ENCODE data around the gene NR2C2AP. TPM values are rescaled to one million over a fixed set of nuclear protein-coding genes. Genes with fewer than 3 reads are reported as not detected.
"Not testable (repeated sequence)": the region's sequence is repeated elsewhere in the genome, so short reads cannot be mapped to it uniquely, and the experiment has no call there.

Gene NR2C2AP, protein sequence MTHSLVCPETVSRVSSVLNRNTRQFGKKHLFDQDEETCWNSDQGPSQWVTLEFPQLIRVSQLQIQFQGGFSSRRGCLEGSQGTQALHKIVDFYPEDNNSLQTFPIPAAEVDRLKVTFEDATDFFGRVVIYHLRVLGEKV
- 10 to 100 TPM in 4 of 5 donors, 1 to 10 TPM in 1; 9.4 to 14.9 (median 12.6) TPM for polyA plus RNA-seq (ENCODE audit: insufficient read depth in 1 of 5, insufficient read length in 5 of 5, low replicate concordance in 1 of 5)
- long read RNA-seq, donor 1, partial matches to known transcripts, result 0 of 4 reads
- long read RNA-seq, donor 1, other reads (novel, unspliced or antisense), result 0 of 4 reads
- long read RNA-seq, donor 2, partial matches to known transcripts, result 39 of 76 reads
- long read RNA-seq, donor 2, other reads (novel, unspliced or antisense), result 33 of 76 reads
- long read RNA-seq, donor 3, partial matches to known transcripts, result 0 of 3 reads
- long read RNA-seq, donor 3, other reads (novel, unspliced or antisense), result 0 of 3 reads
- long read RNA-seq, donor 4, partial matches to known transcripts, result 0 of 3 reads
- long read RNA-seq, donor 4, other reads (novel, unspliced or antisense), result 0 of 3 reads
- long read RNA-seq, donor 5, partial matches to known transcripts, result 0 of 6 reads
- long read RNA-seq, donor 5, other reads (novel, unspliced or antisense), result 0 of 6 reads
- long read RNA-seq, donor 6, partial matches to known transcripts, result 0 of 1 reads
- long read RNA-seq, donor 6, other reads (novel, unspliced or antisense), result 0 of 1 reads
- long read RNA-seq, donor 7, partial matches to known transcripts, result 0 of 1 reads
- long read RNA-seq, donor 7, other reads (novel, unspliced or antisense), result 0 of 1 reads
- long read RNA-seq, donor 8, partial matches to known transcripts, result 0 of 2 reads
- long read RNA-seq, donor 8, other reads (novel, unspliced or antisense), result 0 of 2 reads

DNA sequence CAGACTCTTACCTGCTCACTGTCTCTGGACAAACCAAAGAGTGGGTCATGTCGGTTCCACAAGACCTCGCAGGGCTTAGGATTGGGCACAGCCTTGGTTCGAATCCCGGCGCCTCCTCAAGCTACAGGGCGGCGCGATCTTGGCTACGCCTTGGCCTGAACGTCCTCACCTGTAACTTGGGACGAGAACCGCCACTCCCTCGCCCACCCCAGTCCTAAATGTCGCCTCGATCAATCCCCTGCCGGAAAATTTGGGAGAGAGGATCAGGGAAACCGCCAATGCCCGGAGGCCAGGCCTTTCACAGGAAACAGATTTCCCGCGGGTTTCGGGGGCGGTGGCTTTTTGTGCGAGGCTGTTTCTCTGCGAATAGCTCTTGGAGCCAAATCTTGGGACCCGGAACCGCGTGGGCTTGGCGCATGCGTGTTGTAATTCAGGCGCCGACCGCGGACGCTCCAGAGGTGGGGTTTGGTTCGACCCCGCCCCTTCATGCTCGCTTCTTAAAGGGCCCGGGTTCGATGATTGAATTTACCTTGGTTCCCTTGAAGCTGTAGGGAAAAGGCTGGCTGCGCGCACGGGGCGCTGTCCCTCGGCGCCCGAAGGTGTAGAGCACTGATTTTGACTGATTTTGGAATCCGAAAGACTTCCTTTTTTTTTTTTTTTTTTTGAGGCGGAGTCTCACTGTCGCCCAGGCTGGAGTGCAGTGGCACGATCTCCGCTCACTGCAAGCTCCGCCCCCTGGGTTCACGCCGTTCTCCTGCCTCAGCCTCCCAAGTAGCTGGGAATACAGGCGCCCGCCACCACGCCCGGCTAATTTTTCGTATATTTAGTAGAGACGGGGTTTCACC, at the start of gene NR2C2AP:
Gene NR2C2AP (minus strand): TSS at position 403 of the 845 bp plus-strand sequence. CDS start 354 bp downstream, at position 49.
- peak; percentile 85 to 86 for DNase-seq

DNA sequence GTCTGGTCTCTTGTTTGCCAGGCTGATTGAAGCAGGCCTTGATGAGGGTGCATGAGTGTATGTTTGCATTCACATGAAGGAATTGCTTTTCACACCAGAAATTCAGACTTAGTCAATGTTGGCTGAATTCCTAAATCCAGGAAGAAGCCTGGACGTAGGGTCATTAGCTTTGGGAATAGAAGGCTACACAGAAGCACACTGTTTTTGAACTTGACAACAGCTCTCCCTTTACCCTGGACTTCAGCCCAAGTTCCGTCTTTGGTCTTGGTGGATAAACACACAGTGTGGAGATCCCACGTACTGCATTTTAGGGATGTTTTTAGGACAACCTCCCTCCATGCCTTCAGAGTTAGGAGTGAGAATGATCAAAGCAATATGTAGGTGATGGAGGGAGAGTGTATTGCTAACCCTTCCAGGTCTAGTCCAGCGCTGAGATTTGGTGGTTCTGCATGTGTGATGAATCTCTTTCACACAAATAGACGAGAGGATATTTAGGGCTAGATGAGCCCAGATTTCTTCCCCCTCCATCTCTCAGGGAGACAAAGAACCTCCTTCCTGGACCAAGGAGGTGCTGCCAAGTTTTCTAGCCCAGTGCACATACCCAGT, 47.1 kb upstream of the NR2C2AP start:
- DNase-seq, result no peak

DNA sequence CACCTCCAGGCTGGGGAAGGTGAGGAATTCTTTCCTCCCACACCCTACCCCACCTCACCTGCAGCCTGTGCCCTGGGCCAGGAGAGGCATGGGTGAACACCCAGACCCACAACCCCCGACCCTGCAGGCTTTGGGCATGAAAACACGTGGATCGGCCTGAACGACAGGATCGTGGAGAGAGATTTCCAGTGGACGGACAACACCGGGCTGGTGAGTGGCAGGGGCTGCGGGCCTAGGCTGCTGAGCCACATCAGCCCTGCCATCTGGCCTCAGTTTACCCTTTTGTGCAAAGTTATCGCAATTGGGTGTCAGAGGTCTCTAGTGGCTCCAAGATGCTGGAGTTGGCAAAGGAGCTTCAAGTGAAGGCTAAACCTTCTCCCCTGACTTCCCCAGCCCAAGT, 37.3 kb upstream of the NR2C2AP start:
- no peak for DNase-seq

DNA sequence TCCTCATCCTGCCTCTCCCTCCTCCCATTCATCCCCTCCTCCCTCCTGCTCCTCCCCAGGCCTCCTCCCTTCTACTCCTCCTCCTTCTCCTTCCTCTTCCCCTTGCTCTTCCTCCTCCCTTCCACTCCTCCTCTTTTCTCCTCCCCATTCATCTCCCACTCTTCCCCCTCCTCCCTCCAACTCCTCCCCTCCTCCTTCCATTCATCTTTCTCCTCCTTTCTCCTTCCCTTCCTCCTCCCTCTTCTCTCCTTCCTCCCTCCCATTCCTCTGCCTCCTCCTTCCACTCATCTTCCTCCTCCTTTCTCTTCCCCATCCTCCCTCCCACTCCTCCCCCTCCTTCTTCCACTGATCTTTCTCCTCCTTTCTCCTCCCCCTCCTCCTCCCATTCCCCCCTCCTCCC, 36.5 kb upstream of the NR2C2AP start:
- DNase-seq, result no peak

DNA sequence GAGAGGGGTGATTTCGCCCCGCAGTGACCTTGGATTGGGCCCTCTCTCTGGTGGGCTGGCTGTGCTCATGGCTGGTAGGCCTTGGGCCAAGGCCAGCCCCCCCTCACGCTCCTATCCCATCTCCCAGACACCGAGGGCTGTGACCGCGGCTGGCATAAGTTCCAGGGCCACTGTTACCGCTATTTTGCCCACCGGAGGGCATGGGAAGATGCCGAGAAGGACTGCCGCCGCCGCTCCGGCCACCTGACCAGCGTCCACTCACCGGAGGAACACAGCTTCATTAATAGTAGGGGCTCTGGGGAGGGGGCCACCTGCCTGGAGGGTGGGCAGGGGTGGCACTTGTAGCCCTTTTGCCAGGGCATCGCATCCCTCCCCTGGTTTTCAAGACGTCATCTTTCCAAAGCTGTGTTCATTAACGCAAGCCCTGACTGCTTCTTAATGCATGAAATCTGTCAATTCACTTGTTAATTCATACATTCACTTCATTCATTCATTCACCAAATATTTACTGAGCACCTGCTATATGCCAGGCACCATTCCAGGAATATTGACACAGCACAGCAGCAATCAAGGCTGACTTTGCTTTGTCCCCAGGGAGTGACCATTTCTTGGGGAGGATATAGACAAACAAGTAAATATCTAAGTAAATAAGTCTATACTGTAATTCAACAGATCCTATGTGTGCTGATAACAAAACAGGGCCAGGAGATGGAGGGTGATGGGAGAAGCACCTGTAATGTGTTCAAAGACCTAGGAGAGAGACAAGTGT, 35.1 kb upstream of the NR2C2AP start:
- no peak for DNase-seq

DNA sequence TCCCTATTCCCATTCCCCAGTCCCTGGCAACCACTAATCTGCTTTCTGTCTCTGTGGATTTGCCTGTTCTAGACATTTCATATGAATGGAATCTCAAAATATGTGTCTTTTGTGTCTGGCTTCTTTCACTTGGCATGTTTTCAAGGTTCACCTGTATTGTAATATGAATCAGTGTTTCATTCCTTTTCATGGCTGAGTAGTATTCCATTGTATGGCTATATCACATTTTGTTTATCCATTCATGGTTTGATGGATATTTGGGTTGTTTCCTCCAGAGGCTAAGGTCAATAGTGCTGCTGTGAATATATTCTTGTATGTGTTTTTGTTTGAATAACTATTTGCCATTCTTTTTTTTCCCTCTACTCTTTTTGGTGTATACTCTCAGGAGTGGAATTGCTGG, 33.0 kb upstream of the NR2C2AP start:
- DNase-seq, result no peak

DNA sequence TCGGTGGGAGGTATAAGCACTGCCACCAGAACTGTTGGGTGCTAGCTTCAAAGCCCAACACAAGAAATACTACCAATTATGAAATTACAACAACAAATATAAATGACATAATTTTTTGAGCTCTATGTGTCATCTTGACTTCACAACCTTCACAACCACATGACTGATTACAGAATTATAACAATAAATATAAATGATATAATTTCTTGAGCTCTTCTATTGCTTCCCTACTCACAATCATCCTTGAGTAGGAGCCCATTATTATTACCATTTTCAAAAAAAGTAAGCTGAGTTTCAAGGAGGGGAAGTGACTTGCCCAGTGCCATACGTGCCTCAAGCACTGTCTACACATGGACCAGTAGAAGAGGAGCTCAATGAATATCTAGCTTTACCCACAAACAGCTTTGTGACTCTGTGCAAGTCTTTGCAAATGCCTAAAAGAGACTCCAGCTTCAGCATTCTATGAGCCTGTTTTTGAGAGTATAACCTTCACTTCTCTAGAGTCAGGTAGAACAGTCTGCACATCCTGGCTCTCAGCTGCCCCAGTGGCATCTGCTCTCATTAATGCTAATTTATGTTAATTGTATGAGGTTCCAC, 31.1 kb upstream of the NR2C2AP start:
- DNase-seq, result no peak

DNA sequence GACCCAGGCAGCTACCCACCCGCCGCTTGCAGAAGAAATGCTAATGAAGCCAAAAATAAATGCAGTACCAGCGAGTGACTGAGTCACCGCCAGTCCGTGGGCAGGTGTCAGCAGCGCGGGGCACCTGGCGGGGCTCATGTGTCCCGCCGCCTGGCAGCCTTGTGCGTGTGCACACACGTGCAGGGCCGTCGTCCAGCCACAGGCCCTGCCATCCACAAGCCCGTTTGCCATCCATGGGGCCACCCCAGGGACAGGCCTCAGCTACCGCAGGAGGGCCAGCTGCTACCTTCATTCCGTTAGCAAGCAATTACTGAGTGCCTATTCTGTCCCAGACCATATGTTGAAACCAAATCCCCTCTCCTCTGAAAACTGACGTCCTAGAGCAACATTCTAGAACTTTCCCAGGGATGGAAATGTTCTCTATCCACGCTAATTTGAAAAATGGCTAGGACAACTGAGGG, 29.1 kb upstream of the NR2C2AP start:
- DNase-seq, result no peak

DNA sequence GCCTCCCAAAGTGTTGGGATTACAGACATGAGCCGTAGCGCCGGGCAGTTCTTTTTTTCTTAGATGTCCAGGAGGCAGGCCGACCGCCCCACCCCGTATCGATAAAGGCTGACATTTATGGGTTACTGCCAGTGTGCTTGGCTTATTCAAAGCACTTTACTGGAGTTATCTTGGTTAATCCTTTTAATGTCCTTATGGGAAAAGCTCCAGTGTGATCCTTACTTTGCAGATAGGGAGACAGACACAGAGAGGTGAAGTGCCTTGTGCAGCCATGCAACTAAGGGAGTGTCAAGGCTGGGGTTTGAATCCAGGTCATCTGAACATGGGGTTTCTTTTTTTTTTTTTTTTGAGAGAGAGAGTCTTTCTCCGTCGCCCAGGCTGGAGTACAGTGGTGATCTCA, 27.8 kb upstream of the NR2C2AP start:
- no peak for DNase-seq

DNA sequence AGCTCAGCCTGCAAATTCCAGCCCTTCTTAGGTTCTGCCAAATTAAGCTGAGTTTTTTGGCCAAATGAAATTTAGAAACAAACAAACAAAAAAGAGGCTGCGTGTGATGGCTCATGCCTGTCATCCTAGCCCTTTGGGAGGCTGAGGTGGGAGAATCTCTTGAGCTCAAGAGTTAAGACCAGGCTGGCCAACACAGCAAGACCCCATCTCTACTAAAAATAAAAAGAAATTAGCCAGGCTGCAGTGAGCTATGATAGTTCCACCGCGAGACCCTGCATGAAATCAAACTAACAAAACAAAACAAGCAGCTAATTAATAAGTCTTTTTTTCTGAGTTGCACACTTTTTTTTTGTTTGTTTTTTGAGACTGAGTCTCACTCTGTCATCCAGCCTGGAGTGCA, 26.5 kb upstream of the NR2C2AP start:
- no peak for DNase-seq

DNA sequence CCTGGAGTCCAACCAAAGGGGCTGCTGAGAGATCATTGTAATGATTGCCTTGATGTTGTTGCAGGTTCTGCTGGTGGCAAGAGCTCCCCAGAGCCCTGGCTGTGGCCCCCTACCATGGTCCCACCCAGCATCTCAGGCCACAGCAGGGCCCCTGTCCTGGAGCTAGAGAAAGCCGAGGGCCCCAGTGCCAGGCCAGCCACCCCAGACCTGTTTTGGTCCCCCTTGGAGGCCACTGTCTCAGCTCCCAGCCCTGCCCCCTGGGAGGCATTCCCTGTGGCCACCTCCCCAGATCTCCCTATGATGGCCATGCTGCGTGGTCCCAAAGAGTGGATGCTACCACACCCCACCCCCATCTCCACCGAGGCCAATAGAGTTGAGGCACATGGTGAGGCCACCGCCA, 24.0 kb upstream of the NR2C2AP start:
- DNase-seq, result no peak

DNA sequence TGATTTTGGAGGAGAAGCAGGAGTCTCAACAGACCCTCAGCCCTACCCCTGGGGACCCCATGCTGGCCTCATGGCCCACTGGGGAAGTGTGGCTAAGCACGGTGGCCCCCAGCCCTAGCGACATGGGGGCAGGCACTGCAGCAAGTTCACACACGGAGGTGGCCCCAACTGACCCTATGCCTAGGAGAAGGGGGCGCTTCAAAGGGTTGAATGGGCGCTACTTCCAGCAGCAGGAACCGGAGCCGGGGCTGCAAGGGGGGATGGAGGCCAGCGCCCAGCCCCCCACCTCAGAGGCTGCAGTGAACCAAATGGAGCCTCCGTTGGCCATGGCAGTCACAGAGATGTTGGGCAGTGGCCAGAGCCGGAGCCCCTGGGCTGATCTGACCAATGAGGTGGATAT, 23.4 kb upstream of the NR2C2AP start:
- DNase-seq, result no peak

DNA sequence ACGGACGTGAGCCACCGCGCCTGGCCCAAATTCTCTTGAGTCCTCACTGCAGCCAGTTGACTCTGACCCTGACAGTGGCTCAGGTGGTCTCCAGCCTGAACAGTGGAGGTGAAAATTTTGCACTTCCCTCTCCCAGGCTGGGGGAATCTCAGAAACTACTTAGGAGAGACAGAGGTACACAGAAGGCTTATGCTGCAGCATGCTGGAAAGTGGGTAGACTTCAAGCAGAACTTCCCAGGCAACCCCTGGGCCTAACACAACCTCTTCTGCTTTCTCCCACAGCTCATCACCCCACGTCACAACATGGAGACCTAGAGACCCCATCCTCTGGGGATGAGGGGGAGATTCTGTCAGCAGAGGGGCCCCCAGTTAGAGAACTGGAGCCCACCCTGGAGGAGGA, 23.0 kb upstream of the NR2C2AP start:
- no peak for DNase-seq

DNA sequence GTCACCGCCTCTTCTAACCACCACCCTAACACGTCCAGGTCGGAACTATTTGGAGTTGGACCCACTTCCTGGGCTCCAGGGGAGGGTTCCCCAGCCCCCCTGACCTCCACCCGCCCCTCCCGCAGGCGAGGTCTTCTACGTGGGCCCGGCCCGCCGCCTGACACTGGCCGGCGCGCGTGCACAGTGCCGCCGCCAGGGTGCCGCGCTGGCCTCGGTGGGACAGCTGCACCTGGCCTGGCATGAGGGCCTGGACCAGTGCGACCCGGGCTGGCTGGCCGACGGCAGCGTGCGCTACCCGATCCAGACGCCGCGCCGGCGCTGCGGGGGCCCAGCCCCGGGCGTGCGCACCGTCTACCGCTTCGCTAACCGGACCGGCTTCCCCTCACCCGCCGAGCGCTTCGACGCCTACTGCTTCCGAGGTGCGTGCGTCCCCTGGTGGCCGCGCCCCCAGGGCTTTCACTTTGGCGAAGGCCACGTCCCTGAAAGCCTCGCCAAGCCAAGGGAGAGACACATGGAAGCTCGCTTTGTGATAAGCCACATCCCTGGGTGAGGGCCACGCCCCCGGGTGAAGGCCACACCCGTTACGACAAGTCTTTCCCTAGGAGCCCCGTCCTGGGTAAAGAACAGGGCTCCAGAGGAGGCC, 21.8 kb upstream of the NR2C2AP start:
- peak in 1 of 2 donors; percentile 45 for DNase-seq

DNA sequence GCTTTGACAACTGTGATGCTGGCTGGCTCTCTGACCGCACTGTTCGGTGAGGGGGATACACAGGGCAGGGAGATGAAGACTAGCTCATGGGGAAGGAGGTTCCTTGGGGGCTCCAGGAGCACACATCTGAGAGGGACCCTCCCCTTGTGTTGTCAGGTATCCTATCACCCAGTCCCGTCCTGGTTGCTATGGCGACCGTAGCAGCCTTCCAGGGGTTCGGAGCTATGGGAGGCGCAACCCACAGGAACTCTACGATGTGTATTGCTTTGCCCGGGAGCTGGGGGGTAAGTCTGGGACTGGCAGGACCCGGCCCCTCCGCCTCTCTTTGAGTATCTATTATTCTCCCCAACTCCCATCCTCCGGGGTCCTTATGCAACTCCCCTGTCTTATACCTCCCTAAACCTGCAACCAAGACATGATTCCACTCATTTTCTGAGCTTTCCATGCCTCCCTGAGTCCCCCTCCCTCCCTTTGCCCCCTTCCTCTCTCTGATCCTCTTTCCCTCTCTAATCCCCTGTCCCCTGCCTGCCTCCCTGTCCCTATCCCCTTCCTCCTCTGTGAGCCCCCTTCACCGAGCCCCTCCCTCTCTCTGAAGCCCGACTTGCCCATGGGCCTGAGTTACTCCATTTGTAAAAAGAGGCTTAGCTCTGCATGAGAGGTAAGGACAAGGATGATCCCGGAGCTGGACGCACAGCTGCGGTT, 21.1 kb upstream of the NR2C2AP start:
- DNase-seq, result no peak

DNA sequence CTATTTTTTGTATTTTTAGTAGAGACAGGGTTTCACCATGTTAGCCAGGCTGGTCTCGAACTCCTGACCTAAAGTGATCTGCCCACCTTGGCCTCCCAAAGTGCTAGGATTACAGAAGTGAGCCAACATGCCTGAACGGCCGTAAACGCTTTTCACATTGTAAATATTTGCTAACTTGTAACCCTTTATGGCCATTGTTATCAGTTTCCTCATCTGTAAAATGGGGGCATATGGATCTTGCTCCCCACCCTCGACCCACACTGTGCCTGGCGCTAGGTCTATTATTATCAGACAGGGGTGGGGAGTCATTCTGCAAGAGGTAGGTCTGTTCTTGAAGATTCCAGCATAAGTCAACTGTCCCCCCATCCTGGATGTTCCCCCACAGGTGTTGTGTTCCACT, 20.4 kb upstream of the NR2C2AP start:
- no peak for DNase-seq

DNA sequence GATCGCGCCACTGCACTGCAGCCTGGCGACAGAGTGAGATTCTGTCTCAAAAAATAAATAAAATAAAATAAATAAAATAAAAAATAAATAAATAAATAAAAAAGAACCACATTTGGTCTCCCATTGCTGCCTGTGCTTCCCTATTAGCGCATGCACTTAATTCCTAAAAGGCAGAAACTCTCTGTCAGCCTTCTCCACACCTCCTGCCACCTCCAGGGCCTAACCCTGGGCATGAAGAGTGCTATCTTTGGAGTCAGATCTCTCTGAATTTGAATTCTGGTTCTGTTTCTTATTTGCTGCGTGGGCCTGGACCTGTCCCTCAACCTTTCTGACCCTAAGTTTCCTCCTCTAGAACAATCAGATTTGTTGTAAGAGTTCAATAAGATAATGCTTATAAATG, 19.8 kb upstream of the NR2C2AP start:
- DNase-seq, result no peak

DNA sequence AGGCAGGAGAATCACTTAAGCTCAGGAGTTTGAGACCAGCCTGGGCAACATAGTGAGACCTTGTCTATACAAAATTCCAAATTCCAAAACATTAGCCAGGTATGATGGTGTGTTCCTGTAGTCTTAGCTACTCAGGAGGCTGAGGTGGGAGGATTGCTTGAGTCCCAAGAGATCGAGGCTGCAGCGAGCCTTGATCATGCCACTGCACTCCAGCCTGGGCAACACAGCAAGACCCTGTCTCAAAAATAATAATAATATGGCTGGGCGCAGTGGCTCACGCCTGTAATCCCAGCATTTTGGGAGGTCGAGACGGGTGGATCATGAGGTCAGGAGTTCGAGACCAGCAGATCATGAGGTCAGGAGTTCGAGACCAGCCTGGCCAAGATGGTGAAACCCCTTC, 17.8 kb upstream of the NR2C2AP start:
- DNase-seq, result not testable (repeated sequence)

DNA sequence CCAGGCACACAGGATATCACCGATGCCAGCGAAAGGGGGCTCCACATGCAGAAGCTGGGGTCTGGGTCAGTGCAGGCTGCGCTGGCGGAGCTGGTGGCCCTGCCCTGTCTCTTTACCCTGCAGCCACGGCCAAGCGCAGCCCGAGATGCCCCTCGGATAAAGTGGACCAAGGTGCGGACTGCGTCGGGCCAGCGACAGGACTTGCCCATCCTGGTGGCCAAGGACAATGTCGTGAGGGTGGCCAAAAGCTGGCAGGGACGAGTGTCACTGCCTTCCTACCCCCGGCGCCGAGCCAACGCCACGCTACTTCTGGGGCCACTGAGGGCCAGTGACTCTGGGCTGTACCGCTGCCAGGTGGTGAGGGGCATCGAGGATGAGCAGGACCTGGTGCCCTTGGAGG, 15.7 kb upstream of the NR2C2AP start:
- DNase-seq, result no peak

All from right lung (tissue), 10 donors.